Aortic smooth muscle cell (primary cell): ENCODE data around the gene ZNF416. TPM values are rescaled to one million over a fixed set of nuclear protein-coding genes. Genes with fewer than 3 reads are reported as not detected.

Source experiments
- total RNA-seq: library from RNA; depleted of rRNA; stranded (reverse); fragments of >200 nt; gene quantifications from 2 replicates; pipeline ENCODE4 v1.2.3, GENCODE V29; 2014

Gene ZNF416
- total RNA-seq: 5.2 and 6.1 TPM in 2 replicates

DNA sequence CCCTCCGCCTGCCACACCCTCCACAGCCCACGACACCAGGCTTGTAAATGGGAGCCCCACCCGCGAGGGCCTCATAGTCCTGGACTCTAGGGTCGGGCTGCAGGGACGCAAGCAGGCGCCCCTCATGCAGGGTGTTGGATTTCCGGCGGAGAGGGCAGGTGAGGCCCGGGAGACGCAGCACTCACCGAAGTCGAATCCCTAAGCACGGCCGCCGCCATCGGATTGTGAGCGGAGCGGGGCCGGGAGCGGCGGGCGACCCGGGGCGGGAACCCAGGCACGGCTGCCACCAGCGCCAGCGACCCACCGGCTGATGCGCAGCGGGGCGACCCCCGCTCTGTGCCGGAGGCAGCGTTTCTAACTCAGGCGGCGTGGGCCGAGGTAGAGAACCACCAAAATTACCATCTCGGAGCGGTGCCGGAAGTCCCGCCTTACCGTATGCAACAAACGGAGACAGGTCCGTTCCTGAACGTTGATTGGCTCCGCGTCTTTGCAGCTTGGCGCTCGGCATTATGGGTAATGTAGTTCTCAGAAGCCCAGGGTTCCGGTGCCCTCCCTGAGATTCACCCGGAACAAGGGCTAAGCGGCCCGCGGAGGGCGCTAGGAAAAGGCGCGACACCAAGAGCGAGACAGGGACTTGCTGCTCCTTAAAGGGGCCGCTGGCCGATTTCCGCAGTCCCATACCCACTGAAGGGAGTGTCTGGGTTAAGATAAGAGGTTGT is at the start of gene ZNF416:
ZNF416 (minus strand) TSS at position 425 of the 719 bp plus-strand sequence; CDS start at position 218, 207 bp downstream.

DNA sequence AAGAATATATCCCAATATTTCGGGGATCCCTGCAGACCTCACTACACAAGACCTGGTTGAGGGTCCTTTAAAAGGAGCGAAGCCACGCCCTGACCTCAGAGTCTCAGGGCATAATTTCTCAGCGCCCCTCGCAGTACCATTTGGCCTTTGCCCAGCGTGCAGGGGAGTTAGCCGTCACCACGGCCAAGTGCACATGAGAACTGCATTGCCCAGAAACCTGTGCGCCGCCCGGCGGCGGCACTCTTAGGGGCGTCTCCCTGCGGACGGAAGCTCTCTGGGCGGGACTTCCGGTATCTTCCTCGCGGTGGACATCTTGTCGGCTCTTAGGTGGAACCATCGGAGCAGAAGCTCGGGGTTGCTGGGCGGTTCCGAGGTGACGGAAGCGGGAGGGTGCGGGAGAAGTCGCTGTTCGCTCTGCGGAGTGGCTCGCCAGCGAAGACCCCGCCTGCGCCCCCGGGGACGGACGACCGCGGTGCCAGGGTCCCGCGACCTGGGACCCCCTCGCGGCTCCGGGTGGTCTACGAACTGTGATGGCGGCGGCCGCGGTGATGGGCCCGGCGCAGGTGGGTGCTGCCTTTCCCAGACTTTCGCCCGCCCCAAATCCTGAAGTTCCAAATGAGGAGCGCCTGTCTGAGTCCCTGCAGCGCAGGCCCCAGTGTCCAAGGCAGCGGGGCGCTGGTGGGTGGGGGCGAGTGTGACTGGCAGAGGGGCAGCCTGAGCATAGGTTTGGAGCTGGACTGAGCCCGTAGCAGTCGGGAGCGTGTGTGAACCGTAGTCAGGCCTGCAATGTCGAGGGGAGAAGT is 35.4 kb upstream of the ZNF416 start, which contains the start of gene ZNF134:
ZNF134 (plus strand) TSS at position 302 of the 803 bp plus-strand sequence. CDS start 5,227 bp downstream, outside the sequence.

GRCh38 chr19:57599761-57600383 is 21.2 kb upstream of the ZNF416 start, which contains the start of gene ZNF530:
Gene ZNF530, plus strand, starts transcription at chr19:57599885. Its CDS starts 4,461 bp downstream, at chr19:57604346.

DNA sequence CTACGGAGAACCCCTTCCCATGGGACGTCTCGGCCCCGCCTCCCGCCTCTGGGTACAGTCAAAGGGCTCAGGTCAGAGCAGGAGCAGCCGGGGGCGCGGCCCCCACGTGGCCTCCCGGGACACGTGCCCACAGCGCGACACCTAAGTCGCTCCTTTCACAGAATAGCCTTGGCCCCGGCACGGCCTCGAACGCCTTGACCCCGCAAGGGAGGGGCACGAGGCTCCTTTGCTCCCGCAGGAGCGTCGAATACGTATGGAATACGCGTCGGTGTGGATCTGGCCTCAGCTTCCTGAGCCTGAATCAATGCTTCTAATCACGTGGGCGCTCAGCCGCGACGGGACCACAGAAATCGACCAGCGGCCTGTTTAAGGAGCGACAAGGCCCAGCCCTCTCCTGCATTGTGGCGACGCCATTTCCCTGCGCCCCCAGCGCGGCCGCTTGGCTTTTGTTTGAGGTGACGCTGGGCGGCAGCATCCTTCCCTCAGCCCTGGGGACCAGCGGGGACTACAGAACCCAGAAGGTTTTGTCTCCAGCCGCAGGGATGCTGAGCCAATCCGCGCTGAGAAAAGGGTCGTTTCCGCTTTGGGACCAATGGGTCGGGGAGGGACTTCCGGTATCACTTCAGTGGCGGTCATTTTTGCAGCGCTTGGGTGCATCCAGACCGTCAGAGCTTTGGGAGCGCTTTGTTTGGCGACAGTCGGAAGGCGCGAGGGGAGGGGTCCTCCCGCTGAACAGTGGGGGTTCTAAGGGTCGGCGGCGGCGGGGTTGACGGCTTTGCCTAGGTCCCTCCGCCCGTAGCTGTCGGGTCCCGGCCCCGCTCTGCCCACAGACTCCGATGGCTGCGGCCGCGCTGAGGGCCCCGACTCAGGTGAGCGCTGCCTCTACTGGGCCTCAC is 5.1 kb upstream of the ZNF416 start, which contains the start of gene ZIK1:
ZIK1 (plus strand) TSS at position 625 of the 896 bp plus-strand sequence; CDS start at position 837, 212 bp downstream.

DNA sequence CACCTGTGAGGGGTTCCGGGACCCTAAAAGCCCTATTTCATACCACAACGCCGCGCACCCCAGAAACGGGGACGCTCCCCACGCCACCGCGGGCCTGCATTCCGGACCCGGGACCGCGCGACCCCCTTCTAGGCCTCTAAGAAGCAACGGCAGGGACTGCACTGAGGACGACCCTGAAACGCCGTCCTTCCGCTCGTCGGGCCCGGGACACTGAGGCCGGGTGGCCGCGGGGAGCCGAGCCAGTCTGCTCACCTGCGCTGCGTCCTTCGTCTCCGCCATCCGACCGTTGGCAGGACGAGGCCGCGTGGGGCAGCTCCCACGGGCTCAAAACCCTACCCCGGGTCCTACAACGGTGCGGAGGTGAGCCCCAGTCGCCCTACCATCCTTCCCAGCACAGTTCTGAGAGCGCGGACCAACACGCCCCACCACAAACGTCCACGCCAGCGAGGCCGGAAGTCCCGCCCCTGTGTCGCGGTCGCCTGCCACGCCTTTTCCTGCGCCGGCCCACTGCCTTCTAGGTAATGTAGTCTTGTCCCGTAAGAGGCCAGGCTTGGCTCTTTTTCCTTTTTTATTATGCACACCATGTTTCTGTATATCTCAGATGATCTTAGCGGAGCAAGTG is 19.2 kb downstream of the ZNF416 start, which contains the start of gene ZNF550:
ZNF550 (minus strand) TSS at position 460 of the 622 bp plus-strand sequence; CDS start at position 279, 181 bp downstream.

GRCh38 chr19:57527136-57527881 is 51.4 kb downstream of the ZNF416 start, which contains the start of gene ZNF549:
Gene ZNF549, plus strand, starts transcription at chr19:57527356. Its CDS starts 218 bp downstream, at chr19:57527574.

Other genes with a start within 250 kb of the ZNF416 start
- gene ZNF304, start 227.6 kb downstream of the ZNF416 start, total RNA-seq: 11.9 and 14.1 TPM in 2 replicates
- gene TRAPPC2B, start 215.4 kb downstream of the ZNF416 start, total RNA-seq: 9.1 and 11.5 TPM in 2 replicates
- gene ZNF547, start 215.4 kb downstream of the ZNF416 start, total RNA-seq: 4.7 and 5.8 TPM in 2 replicates
- gene ZNF548, start 189.1 kb downstream of the ZNF416 start, total RNA-seq: 24.7 and 25.1 TPM in 2 replicates
- 11.7 and 12.3 TPM in 2 replicates for gene ZNF17, start 167.8 kb downstream of the ZNF416 start, total RNA-seq
- gene ZNF749, start 143.6 kb downstream of the ZNF416 start, total RNA-seq: 7.6 and 12.2 TPM in 2 replicates
- gene VN1R1, start 121.8 kb downstream of the ZNF416 start, total RNA-seq: 0.79 and 0.99 TPM in 2 replicates
- 27.3 and 31.0 TPM in 2 replicates for gene ZNF772, start 101.3 kb downstream of the ZNF416 start, total RNA-seq
- 12.9 and 13.5 TPM in 2 replicates for gene ZNF419, start 91.2 kb downstream of the ZNF416 start, total RNA-seq
- gene ZNF773, start 79.0 kb downstream of the ZNF416 start, total RNA-seq: 14.1 and 16.5 TPM in 2 replicates
- gene ZNF549, start 51.6 kb downstream of the ZNF416 start, total RNA-seq: 5.8 and 6.2 TPM in 2 replicates
- gene ZNF550, start 19.0 kb downstream of the ZNF416 start, total RNA-seq: 6.9 and 9.1 TPM in 2 replicates
- 7.6 and 12.0 TPM in 2 replicates for gene ZIK1, start 5.2 kb upstream of the ZNF416 start, total RNA-seq
- gene ZNF530, start 21.0 kb upstream of the ZNF416 start, total RNA-seq: 3.6 and 4.2 TPM in 2 replicates
- gene ZNF134, start 35.3 kb upstream of the ZNF416 start, total RNA-seq: 18.3 and 18.9 TPM in 2 replicates
- gene ZNF211, start 54.3 kb upstream of the ZNF416 start, total RNA-seq: 10.2 and 11.8 TPM in 2 replicates
- gene ZSCAN4, start 90.0 kb upstream of the ZNF416 start, total RNA-seq: not detected in 2 replicates
- gene ZNF551, start 103.1 kb upstream of the ZNF416 start, total RNA-seq: 4.8 and 8.2 TPM in 2 replicates
- gene ZNF154, start 130.3 kb upstream of the ZNF416 start, total RNA-seq: 5.4 and 7.1 TPM in 2 replicates
- gene ZNF671, start 148.7 kb upstream of the ZNF416 start, total RNA-seq: 11.9 and 13.2 TPM in 2 replicates
- gene ZNF776, start 167.9 kb upstream of the ZNF416 start, total RNA-seq: 14.5 and 15.6 TPM in 2 replicates
- 13.9 and 16.2 TPM in 2 replicates for gene ZNF586, start 190.8 kb upstream of the ZNF416 start, total RNA-seq
- gene ZNF552, start 236.0 kb upstream of the ZNF416 start, total RNA-seq: 3.2 and 4.7 TPM in 2 replicates